Bronchial epithelial cell (primary cell): ENCODE data around the gene COL13A1. TPM values are rescaled to one million over a fixed set of nuclear protein-coding genes. Genes with fewer than 3 reads are reported as not detected.

Source experiments
- DNase-seq: peaks from one replicate; pipeline ENCODE4 v3.0.0-alpha.2; 2010; ENCODE audit warnings: low read depth
- FAIRE-seq: peaks from 2 replicates; lab custom pipeline; 2011; peaks lifted over from hg19 to GRCh38; lab: Jason Lieb, UNC
- H3K27me3 ChIP-seq: 2 replicates; pipeline ENCODE4 v1.5.1; 2011; ENCODE audit warnings: low read length; ENCODE audit not compliant: control insufficient read depth, insufficient read depth
- H3K36me3 ChIP-seq: 2 replicates; pipeline ENCODE4 v1.5.1; 2011; ENCODE audit warnings: low read length; ENCODE audit not compliant: control insufficient read depth, insufficient read depth
- H3K4me3 ChIP-seq: 2 replicates; pipeline ENCODE4 v1.5.1; 2011; ENCODE audit warnings: mild to moderate bottlenecking, low read depth, low read length, control low read depth
- total RNA-seq: library from RNA; depleted of rRNA; stranded (reverse); fragments of >200 nt; gene quantifications from 2 replicates; pipeline ENCODE4 v1.2.1, GENCODE V29; 2014
- TF ChIP-seq, protein P1 (sequence below): IDR thresholded peaks from 2 replicates; pipeline ENCODE4 v1.5.1; 2011; ENCODE audit warnings: mild to moderate bottlenecking, moderate library complexity, low read length, control low read depth, inconsistent platforms; ENCODE audit not compliant: insufficient read depth, severe bottlenecking

The COL13A1 gene
- total RNA-seq, 1 donor from 2014 or later: under 0.01 TPM

DNA sequence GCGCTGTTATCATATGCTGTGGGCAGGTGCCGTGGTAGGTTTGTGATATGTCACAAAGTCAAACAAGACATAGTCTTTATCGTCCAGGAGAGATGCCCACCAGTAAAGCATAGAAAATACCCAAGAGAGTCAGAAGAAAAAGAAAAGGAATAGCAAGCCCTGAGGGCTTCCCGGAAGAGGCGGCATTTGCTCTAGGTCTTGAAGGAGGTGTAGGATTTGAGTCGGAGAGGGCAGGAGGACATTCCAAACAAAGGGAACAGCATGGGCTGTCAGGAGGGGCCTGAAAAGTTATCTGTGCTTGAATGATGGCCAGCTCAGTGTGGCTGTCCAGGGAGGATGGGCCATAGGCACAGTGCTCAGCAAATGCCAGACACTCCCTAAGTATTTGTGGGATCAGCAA is 42.2 kb downstream of the COL13A1 start:
- Histone ChIP-seq H3K27me3 (no peaks in the 10 kb centered on the region), H3K4me3 (no peak overlapping the region), H3K36me3 (no peaks in the 10 kb centered on the region)
- DNase-seq: no peak
- TF ChIP-seq, protein P1, sequence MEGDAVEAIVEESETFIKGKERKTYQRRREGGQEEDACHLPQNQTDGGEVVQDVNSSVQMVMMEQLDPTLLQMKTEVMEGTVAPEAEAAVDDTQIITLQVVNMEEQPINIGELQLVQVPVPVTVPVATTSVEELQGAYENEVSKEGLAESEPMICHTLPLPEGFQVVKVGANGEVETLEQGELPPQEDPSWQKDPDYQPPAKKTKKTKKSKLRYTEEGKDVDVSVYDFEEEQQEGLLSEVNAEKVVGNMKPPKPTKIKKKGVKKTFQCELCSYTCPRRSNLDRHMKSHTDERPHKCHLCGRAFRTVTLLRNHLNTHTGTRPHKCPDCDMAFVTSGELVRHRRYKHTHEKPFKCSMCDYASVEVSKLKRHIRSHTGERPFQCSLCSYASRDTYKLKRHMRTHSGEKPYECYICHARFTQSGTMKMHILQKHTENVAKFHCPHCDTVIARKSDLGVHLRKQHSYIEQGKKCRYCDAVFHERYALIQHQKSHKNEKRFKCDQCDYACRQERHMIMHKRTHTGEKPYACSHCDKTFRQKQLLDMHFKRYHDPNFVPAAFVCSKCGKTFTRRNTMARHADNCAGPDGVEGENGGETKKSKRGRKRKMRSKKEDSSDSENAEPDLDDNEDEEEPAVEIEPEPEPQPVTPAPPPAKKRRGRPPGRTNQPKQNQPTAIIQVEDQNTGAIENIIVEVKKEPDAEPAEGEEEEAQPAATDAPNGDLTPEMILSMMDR: no peak
- no peak for FAIRE-seq

DNA sequence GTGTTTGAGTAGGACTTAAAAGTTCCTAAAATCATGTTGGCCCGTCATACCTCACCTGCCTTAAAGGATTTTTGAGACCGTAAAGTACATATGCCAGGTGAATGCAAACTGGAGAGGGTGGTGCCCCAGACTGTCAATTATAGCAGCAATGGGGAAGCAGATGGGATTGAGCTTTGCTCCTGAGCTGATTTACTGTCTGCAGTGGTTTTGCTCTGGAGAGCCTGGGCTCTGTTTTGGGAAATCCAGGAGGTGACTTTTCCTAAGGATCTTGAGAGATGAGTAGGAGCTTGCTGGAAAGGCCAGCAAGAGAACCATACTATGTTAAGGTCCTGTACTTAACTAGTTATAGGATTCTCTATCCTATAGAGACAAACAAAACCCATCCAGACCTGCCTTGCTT is 43.0 kb downstream of the COL13A1 start:
- no peaks in the 10 kb centered on the region for H3K36me3 ChIP-seq
- FAIRE-seq: no peak
- H3K27me3 ChIP-seq: no peaks in the 10 kb centered on the region
- TF ChIP-seq, protein P1: no peak
- H3K4me3 ChIP-seq: no peak overlapping the region
- no peak for DNase-seq

DNA sequence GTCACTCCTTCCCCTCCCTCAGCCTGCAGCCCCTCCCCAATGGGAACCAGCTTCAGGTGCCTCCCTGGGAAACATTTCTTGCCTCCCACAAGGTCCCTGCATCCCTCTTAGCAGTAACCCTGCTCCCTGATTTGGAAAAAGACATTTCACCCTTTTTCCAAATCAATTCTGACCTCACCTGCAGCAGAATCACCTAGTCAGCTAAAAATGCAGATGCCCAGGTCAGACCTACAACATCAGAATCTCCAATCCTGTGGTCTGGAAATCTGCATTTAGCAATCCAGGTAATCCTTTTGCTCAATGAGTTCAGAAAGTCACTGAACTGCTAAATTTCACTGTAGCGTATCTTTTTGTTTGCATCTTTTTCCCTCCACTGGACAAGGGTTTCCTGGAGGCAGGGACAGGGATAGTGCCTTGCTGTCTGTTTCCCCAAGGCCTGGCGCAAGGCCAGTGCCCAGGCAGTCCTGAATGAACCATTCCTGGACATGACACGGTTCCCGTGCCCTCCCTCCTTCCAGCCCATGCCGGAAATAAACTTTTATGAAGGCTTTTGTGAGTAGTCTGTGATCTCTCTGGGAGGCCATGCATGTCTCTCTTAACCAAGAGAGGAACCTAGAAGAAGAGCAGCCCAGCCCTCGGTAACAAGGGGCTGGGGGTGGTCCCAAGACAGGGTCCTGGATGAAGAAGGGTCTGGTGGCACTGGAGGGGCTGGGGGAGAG is 44.0 kb downstream of the COL13A1 start:
- TF ChIP-seq, protein P1: no peak
- no peaks in the 10 kb centered on the region for H3K27me3 ChIP-seq
- H3K36me3 ChIP-seq: no peaks in the 10 kb centered on the region
- no peak overlapping the region for H3K4me3 ChIP-seq
- DNase-seq (peak; percentile 33), FAIRE-seq (no peak)

DNA sequence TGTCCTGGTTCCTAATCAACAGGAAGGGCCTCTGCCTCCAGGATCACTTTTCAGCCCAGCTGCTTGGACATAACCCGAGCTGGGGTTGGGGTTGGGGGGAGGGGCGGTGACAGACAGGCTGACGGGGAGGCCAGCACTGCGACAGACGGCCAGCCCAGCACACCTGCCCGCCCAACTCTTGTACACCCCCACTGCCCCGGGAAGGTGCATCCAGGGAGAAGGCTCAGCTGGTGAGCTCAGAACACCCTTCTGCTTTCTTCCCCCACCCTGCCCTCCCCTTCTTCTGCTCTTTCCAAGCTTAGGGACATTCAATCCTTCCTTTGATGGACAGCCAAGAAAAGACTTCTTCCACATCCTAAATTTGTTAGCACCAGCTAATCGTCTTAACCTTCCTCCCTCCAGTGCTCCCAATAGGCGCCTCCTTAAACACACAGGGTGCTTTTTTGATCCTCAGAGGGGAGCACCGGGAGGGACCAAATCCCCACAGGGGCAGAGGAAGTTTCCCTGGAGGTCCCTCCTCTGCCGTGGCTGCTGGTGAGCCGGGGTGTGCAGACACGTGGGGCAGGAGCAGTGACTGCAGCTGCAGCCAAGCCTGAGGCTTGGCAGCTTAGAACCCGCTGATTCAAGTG is 44.7 kb downstream of the COL13A1 start:
- Histone ChIP-seq H3K36me3 (no peaks in the 10 kb centered on the region), H3K4me3 (no peak overlapping the region), H3K27me3 (no peaks in the 10 kb centered on the region)
- TF ChIP-seq, protein P1: no peak
- FAIRE-seq (no peak), DNase-seq (no peak)

DNA sequence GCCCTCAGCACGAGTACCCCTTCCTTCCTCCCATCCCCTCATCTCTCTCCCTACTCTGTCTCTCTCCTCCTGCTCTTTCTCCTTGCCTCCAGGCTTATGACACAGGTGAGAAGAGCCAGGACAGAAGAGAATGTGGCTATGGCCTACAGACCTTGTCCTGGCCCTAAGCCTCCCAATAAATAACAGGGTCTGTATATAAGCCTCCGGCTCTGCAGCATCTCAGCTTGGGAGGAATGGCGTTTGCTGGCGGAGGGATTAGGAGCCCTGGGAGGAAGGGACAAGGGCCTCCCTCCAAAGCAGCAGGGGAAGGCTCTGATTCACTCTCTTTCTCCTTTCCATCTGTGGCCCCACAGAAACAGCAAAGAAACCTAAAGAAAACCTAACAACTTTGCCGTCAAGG is 45.8 kb downstream of the COL13A1 start:
- TF ChIP-seq, protein P1: no peak
- Histone ChIP-seq H3K27me3 (no peaks in the 10 kb centered on the region), H3K4me3 (no peak overlapping the region), H3K36me3 (no peaks in the 10 kb centered on the region)
- FAIRE-seq (no peak), DNase-seq (no peak)
